Neural crest cell (in vitro differentiated cells): ENCODE results near the gene AGBL1. TPM values are rescaled to one million over a fixed set of nuclear protein-coding genes. Genes with fewer than 3 reads are reported as not detected.
A peak's percentile ranks its signal among the peaks of the same experiment; 100 is the strongest.

Source experiments
- DNase-seq: peaks from one replicate; pipeline ENCODE4 v3.0.0; 2021; ENCODE audit warnings: low read depth, mixed read lengths, low spot score
- H3K27ac Mint-ChIP-seq: one replicate; pipeline ENCODE4 v1.8.0; 2021; ENCODE audit warnings: mild to moderate bottlenecking, mixed read lengths; ENCODE audit not compliant: unreplicated experiment
- H3K27me3 Mint-ChIP-seq: 2 replicates; pipeline ENCODE4 v1.8.0; 2021; ENCODE audit warnings: low read depth, mild to moderate bottlenecking, mixed read lengths
- H3K36me3 Mint-ChIP-seq: 2 replicates; pipeline ENCODE4 v1.8.0; 2021; ENCODE audit warnings: low read depth, mild to moderate bottlenecking, mixed read lengths
- H3K4me1 Mint-ChIP-seq: 2 replicates; pipeline ENCODE4 v1.8.0; 2021; ENCODE audit warnings: mixed read lengths
- H3K4me3 Mint-ChIP-seq: one replicate; pipeline ENCODE4 v1.8.0; 2021; ENCODE audit warnings: mild to moderate bottlenecking, mixed read lengths
- H3K9me3 Mint-ChIP-seq: 2 replicates; pipeline ENCODE4 v1.8.0; 2021; ENCODE audit warnings: mixed read lengths
- total RNA-seq: library from RNA; stranded (reverse); gene quantifications from 2 replicates; pipeline ENCODE4 v1.2.1, GENCODE V29; 2021
- TF ChIP-seq, protein P1 (sequence below): fragments of 200-600 bp; sonication (generic); conservative IDR thresholded peaks from 2 replicates; pipeline ENCODE4 v1.5.0; 2021; ENCODE audit warnings: antibody characterized with exemption, mild to moderate bottlenecking

The AGBL1 gene
- total RNA-seq, 1 donor from 2014 or later = 0.05 TPM

DNA sequence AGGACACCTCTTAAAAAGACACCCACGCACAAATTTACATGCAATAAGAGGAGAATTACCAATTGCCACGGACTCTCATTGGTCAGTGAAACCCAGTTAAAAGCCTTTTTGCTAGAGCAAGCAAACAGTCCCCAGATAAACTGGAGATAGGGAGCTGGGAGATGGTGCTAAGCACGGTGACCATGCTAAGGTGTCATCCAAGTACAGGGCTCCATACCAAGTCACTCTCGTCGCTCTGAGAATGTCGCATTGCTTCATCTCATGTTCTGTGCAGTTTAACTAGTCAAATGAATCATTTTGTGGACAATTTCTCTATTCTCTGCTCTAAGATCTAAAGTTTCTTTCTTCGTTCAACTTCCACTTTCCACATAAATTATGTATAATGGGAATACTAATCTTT, 581.9 kb downstream of the AGBL1 start:
- no peaks in the 10 kb centered on the region for H3K36me3 Mint-ChIP-seq
- H3K27ac Mint-ChIP-seq = no peak overlapping the region
- TF ChIP-seq, protein P1, sequence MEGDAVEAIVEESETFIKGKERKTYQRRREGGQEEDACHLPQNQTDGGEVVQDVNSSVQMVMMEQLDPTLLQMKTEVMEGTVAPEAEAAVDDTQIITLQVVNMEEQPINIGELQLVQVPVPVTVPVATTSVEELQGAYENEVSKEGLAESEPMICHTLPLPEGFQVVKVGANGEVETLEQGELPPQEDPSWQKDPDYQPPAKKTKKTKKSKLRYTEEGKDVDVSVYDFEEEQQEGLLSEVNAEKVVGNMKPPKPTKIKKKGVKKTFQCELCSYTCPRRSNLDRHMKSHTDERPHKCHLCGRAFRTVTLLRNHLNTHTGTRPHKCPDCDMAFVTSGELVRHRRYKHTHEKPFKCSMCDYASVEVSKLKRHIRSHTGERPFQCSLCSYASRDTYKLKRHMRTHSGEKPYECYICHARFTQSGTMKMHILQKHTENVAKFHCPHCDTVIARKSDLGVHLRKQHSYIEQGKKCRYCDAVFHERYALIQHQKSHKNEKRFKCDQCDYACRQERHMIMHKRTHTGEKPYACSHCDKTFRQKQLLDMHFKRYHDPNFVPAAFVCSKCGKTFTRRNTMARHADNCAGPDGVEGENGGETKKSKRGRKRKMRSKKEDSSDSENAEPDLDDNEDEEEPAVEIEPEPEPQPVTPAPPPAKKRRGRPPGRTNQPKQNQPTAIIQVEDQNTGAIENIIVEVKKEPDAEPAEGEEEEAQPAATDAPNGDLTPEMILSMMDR = no peak
- H3K4me1 Mint-ChIP-seq = peaks cover 6% of the 10 kb centered on the region
- H3K4me3 Mint-ChIP-seq = no peak overlapping the region
- peaks cover 6% of the 10 kb centered on the region for H3K27me3 Mint-ChIP-seq
- no peak for DNase-seq
- no peaks in the 10 kb centered on the region for H3K9me3 Mint-ChIP-seq

DNA sequence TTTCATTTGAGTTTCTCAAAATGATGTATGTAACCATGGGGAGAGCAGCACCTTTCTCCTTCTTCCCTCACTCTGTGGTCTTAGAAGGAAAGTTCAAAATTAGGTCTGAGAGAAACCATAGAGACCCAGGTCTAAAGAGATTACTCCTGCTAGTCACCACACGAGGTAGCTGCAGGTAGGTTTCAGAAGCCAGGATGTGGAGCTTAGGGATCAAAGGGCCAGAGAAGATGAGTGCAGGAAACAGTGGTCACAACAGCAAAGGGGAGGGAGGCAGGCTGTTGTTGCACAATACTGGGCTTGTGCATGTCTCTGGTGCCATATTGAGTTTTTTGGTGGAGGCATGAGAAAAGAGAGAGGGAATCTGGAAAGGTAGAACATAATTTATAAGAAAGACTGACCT, 583.6 kb downstream of the AGBL1 start:
- peak overlapping the region; percentile 62 for H3K27ac Mint-ChIP-seq
- H3K4me3 Mint-ChIP-seq = no peak overlapping the region
- H3K9me3 Mint-ChIP-seq = no peaks in the 10 kb centered on the region
- no peak for DNase-seq
- H3K36me3 Mint-ChIP-seq = no peaks in the 10 kb centered on the region
- peaks cover 6% of the 10 kb centered on the region for H3K4me1 Mint-ChIP-seq
- TF ChIP-seq, protein P1 = no peak
- H3K27me3 Mint-ChIP-seq = peaks cover 6% of the 10 kb centered on the region

DNA sequence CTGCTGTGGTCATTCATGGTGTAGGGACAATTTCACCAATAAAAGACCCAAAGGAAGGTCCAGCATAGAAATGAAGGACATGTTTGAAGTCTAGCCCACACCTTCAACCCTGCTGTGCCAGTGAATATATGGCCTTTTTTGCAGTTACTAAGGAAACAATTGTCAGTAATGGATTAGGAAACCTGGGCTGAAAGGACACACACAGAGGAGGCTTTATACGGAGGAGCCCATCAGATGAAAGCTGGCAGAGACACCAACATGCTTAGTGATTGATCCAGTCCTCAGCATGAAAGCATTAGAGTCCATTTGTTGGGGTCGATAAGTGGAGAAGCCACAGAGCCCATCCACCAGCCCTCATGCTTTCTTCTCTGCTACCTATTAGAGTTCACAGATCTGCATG, 584.3 kb downstream of the AGBL1 start:
- TF ChIP-seq, protein P1 = no peak
- H3K27ac Mint-ChIP-seq = no peak overlapping the region
- no peaks in the 10 kb centered on the region for H3K36me3 Mint-ChIP-seq
- DNase-seq = no peak
- H3K4me1 Mint-ChIP-seq = peaks cover 6% of the 10 kb centered on the region
- H3K4me3 Mint-ChIP-seq = no peak overlapping the region
- H3K27me3 Mint-ChIP-seq = peaks cover 6% of the 10 kb centered on the region
- H3K9me3 Mint-ChIP-seq = no peaks in the 10 kb centered on the region

DNA sequence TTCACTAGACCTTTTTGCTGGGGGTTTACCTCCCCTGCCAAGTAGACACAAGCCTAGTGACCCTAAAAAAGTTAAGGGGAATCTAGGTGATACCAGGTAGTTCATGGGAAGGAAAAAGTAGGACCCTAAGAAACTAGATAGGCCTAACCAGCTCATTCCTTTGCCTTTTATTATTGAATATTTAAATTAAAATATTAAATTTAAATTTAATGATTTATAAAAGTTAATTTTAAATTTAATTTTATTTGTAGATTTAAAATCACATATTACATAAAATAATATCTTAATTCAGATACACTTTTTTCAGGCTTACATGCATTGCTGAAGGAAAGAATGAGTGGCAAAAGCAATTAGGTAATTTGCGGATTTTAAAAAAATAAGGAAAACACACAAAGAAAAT, 584.9 kb downstream of the AGBL1 start:
- Mint-ChIP-seq H3K9me3 (no peaks in the 10 kb centered on the region), H3K4me1 (peaks cover 6% of the 10 kb centered on the region), H3K36me3 (no peaks in the 10 kb centered on the region), H3K27ac (no peak overlapping the region), H3K4me3 (no peak overlapping the region), H3K27me3 (peaks cover 6% of the 10 kb centered on the region)
- no peak for DNase-seq
- TF ChIP-seq, protein P1 = no peak

DNA sequence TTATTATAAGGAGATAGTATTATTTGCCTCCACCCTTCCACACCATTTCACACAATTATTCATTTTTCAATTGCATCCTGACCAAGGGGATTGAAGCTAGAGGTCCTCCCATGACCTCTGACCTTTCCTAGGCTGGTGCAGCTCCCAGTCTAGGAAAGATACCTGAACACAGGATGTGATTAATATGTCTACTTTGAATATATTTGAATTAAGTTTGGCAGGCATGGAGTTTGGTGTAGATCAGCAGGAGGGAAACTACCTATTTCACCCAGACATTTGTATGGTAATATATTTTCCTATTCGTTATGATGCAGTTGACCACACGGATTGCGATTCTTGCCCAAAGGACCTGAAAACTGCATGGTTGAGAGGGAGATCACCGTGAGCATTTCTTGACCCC, 596.3 kb downstream of the AGBL1 start:
- H3K27ac Mint-ChIP-seq = no peak overlapping the region
- H3K4me1 Mint-ChIP-seq = peaks cover 5% of the 10 kb centered on the region
- peaks cover under 1% of the 10 kb centered on the region for H3K27me3 Mint-ChIP-seq
- DNase-seq = no peak
- TF ChIP-seq, protein P1 = no peak
- no peaks in the 10 kb centered on the region for H3K9me3 Mint-ChIP-seq
- no peaks in the 10 kb centered on the region for H3K36me3 Mint-ChIP-seq
- H3K4me3 Mint-ChIP-seq = no peak overlapping the region

DNA sequence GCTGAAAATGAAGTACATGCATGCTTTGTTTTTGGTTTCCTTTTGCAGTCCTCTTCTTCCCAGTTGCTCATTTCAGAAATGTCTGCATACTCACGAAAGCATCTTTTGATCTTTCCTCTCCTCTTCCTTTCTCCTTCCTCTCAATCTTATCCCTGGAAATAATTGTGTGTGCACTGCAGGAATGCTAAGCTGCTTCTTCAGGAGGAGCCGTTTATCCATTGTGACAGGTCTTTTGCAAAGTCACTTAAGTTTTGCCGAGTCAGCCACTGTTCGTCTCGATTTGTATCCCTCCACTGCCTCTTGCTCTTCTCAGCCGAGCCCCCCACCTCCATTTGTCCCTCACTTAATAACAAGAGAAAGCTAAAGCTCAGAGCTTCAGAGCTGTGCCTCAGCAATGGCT, 597.6 kb downstream of the AGBL1 start:
- H3K9me3 Mint-ChIP-seq = no peaks in the 10 kb centered on the region
- peaks cover 5% of the 10 kb centered on the region for H3K4me1 Mint-ChIP-seq
- no peak overlapping the region for H3K4me3 Mint-ChIP-seq
- no peak for DNase-seq
- TF ChIP-seq, protein P1 = no peak
- H3K36me3 Mint-ChIP-seq = no peaks in the 10 kb centered on the region
- H3K27me3 Mint-ChIP-seq = peaks cover 2% of the 10 kb centered on the region
- H3K27ac Mint-ChIP-seq = no peak overlapping the region
